Measurements from ENCODE around the gene MAP3K12.

Gene MAP3K12

DNA sequence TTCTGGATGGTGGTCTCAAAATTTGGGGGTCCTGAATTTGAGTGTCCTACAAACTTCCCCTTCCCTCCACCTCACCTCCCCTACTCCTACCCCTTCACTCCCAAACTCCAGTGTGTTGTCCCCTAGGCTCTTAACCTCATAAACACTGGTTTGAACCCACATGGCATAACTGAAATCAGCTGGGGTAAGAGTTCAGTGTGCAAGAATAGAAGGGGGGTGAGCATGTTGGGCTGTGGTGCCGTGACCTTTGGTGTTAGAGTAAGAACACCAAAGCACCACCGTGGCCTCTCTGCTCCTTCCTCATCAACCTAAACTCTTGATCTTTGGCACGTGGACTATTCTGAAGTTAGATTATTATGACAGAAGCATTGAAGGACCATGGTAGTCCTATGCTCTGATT is 36.3 kb downstream of the MAP3K12 start:
- H3K79me2 ChIP-seq (ENCODE audit: insufficient read depth, low read depth), result peaks cover 98% of the 10 kb centered on the region
- no peaks in the 10 kb centered on the region for H3K27me3 ChIP-seq (ENCODE audit: insufficient read depth, low read depth)
- H3K4me2 ChIP-seq, result peak overlapping the region; percentile 93
- H3K4me3 ChIP-seq (IDR thresholded peaks at IDR 0.05; ENCODE audit: insufficient read depth, low read depth, low read length), result no peak overlapping the region
- H3K9ac ChIP-seq, result peak overlapping the region; percentile 9; the same call in 1 of the 2 replicates
- H4K20me1 ChIP-seq (ENCODE audit: insufficient read depth), result peaks cover 61% of the 10 kb centered on the region
- H3K36me3 ChIP-seq (ENCODE audit: insufficient read depth), result peaks cover 96% of the 10 kb centered on the region
- H3K27ac ChIP-seq, result peak overlapping the region; percentile 37
- TF ChIP-seq, protein P1, sequence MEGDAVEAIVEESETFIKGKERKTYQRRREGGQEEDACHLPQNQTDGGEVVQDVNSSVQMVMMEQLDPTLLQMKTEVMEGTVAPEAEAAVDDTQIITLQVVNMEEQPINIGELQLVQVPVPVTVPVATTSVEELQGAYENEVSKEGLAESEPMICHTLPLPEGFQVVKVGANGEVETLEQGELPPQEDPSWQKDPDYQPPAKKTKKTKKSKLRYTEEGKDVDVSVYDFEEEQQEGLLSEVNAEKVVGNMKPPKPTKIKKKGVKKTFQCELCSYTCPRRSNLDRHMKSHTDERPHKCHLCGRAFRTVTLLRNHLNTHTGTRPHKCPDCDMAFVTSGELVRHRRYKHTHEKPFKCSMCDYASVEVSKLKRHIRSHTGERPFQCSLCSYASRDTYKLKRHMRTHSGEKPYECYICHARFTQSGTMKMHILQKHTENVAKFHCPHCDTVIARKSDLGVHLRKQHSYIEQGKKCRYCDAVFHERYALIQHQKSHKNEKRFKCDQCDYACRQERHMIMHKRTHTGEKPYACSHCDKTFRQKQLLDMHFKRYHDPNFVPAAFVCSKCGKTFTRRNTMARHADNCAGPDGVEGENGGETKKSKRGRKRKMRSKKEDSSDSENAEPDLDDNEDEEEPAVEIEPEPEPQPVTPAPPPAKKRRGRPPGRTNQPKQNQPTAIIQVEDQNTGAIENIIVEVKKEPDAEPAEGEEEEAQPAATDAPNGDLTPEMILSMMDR (conservative IDR thresholded peaks at IDR 0.05; ENCODE audit: low read depth, low read length), result no peak
- H3K4me1 ChIP-seq (ENCODE audit: low read depth, poor library complexity, severe bottlenecking), result peaks cover 100% of the 10 kb centered on the region
- no peak overlapping the region for H2AFZ ChIP-seq (ENCODE audit: low read depth)

DNA sequence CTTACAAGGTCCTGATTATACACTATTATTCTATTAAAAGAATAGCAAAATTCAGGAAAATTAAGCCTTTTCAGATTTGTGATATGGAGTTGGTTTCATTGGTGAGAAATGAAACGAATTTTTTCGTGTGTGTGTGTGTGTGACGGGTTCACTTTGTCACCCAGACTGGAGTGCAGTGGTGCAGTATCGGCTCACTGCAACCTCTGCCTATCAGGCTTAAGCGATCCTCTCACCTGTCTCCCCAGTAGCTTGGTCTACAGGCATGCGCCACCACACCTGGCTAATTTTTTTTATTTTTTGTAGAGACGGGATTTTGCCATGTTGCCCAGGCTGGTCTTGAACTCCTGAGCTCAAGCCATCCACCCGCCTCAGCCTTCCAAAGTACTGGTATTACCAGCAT is 37.7 kb downstream of the MAP3K12 start:
- H3K36me3 ChIP-seq (ENCODE audit: insufficient read depth), result peaks cover 96% of the 10 kb centered on the region
- H4K20me1 ChIP-seq (ENCODE audit: insufficient read depth), result peaks cover 73% of the 10 kb centered on the region
- no peak overlapping the region; the same call in 1 of the 2 replicates for H3K9ac ChIP-seq

DNA sequence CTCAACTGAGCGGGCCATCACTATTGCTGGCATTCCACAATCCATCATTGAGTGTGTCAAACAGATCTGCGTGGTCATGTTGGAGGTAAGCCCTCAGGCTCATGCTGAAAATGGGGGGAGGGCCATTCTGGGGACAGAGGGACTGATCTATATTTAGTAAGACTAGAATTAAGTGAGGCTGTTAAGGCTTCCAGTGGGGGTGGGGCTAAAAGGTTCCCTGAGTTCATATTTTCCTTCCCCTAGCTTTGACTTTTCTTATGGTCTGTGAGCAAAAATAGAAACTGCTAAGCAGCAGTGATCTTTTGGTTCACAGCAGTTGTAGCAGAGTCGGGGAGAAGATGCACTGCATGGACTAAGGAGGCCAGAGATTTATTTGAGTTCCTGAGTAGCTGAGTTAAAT is 38.2 kb downstream of the MAP3K12 start:
- Histone ChIP-seq H3K4me2 (peak overlapping the region; percentile 93), H3K79me2 (ENCODE audit: insufficient read depth, low read depth) (peaks cover 99% of the 10 kb centered on the region), H2AFZ (ENCODE audit: low read depth) (no peak overlapping the region), H3K27me3 (ENCODE audit: insufficient read depth, low read depth) (no peaks in the 10 kb centered on the region), H3K4me1 (ENCODE audit: low read depth, poor library complexity, severe bottlenecking) (peaks cover 100% of the 10 kb centered on the region), H3K27ac (peak overlapping the region; percentile 37), H3K9ac (peak overlapping the region; percentile 11; the same call in 1 of the 2 replicates), H4K20me1 (ENCODE audit: insufficient read depth) (peaks cover 69% of the 10 kb centered on the region), H3K36me3 (ENCODE audit: insufficient read depth) (peaks cover 96% of the 10 kb centered on the region), H3K4me3 (IDR thresholded peaks at IDR 0.05; ENCODE audit: insufficient read depth, low read depth, low read length) (no peak overlapping the region)
- TF ChIP-seq, protein P1 (conservative IDR thresholded peaks at IDR 0.05; ENCODE audit: low read depth, low read length), result no peak

More for the DNA sequence above, 37.7 kb downstream of the MAP3K12 start:
- no peak overlapping the region for H3K4me3 ChIP-seq (IDR thresholded peaks at IDR 0.05; ENCODE audit: insufficient read depth, low read depth, low read length)
- peak overlapping the region; percentile 93 for H3K4me2 ChIP-seq
- peaks cover 99% of the 10 kb centered on the region for H3K79me2 ChIP-seq (ENCODE audit: insufficient read depth, low read depth)
- no peaks in the 10 kb centered on the region for H3K27me3 ChIP-seq (ENCODE audit: insufficient read depth, low read depth)
- no peak overlapping the region for H2AFZ ChIP-seq (ENCODE audit: low read depth)
- peak overlapping the region; percentile 37 for H3K27ac ChIP-seq
- TF ChIP-seq, protein P1 (conservative IDR thresholded peaks at IDR 0.05; ENCODE audit: low read depth, low read length), result no peak
- peaks cover 100% of the 10 kb centered on the region for H3K4me1 ChIP-seq (ENCODE audit: low read depth, poor library complexity, severe bottlenecking)

DNA sequence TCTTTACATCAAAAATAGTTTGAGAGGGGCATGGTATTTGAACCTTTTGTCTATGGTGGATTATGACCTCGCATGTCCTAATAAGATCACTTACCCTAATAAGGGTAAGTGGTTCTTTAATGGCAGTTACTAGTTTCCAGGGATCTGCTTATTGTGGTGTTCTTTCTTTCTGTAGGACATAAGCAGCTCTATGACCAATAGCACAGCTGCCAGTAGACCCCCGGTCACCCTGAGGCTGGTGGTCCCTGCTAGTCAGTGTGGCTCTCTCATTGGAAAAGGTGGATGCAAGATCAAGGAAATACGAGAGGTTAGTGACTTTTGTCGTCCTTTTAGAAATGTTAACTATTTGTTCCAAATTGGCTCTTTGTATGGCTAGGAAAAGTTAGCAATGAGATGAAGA is 40.2 kb downstream of the MAP3K12 start:
- Histone ChIP-seq H3K9ac (no peak overlapping the region), H3K4me2 (peak overlapping the region; percentile 93), H3K27me3 (ENCODE audit: insufficient read depth, low read depth) (no peaks in the 10 kb centered on the region), H2AFZ (ENCODE audit: low read depth) (no peak overlapping the region), H3K4me1 (ENCODE audit: low read depth, poor library complexity, severe bottlenecking) (peaks cover 100% of the 10 kb centered on the region), H3K36me3 (ENCODE audit: insufficient read depth) (peaks cover 96% of the 10 kb centered on the region), H3K4me3 (IDR thresholded peaks at IDR 0.05; ENCODE audit: insufficient read depth, low read depth, low read length) (no peak overlapping the region), H4K20me1 (ENCODE audit: insufficient read depth) (peaks cover 78% of the 10 kb centered on the region), H3K27ac (peak overlapping the region; percentile 37; the same call in 1 of the 2 replicates), H3K79me2 (ENCODE audit: insufficient read depth, low read depth) (peaks cover 100% of the 10 kb centered on the region)
- TF ChIP-seq, protein P1 (conservative IDR thresholded peaks at IDR 0.05; ENCODE audit: low read depth, low read length), result no peak

All from KMS-11 (cell line).